IMR-90 (cell line): ENCODE data around the gene BFSP1. TPM values are rescaled to one million over a fixed set of nuclear protein-coding genes. Genes with fewer than 3 reads are reported as not detected.

Experiments used
- ATAC-seq: fragments of 200-7000 bp; cut with Tn5 transposase; 2 replicates; pipeline ENCODE4 v1.9.1; 2020; ENCODE audit warnings: low read depth, mild to moderate bottlenecking, moderate library complexity
- BruUV-seq: library from RNA; stranded (reverse); fragments of 400-500 nt; replicated peaks from 2 replicates; lab custom pipeline; 2021; lab: Mats Ljungman, UMichigan
- CTCF ChIA-PET: fragments of 300-600 bp; formaldehyde crosslinking; extraction: SDS; loops from one replicate; lab custom pipeline; 2021; ENCODE audit warnings: antibody characterized with exemption; lab: Yijun Ruan, JAX
- POLR2A ChIA-PET: fragments of 300-600 bp; sonication (Branson Sonifier 250); formaldehyde crosslinking; loops from one replicate; lab custom pipeline; 2022; ENCODE audit warnings: antibody characterized with exemption; ENCODE audit not compliant: unreplicated experiment; lab: Charles Lee
- DNase-seq: peaks from one replicate; pipeline ENCODE4 v3.0.0; 2013
- H2AFZ ChIP-seq: replicated peaks from 2 replicates; pipeline ENCODE3; 2013; ENCODE audit warnings: low read length, mild to moderate bottlenecking; ENCODE audit not compliant: poor library complexity
- H2AK5ac ChIP-seq: 2 replicates; pipeline ENCODE4 v1.6.1; 2013; ENCODE audit warnings: low read depth, low read length, inconsistent platforms
- H2AK9ac ChIP-seq: replicated peaks from 2 replicates; pipeline ENCODE3; 2013; ENCODE audit warnings: mild to moderate bottlenecking, low read depth, low read length, moderate library complexity; ENCODE audit not compliant: poor library complexity
- H2BK120ac ChIP-seq: 2 replicates; pipeline ENCODE4 v1.6.1; 2013; ENCODE audit warnings: low read depth, low read length, inconsistent platforms
- H2BK15ac ChIP-seq: 3 replicates; pipeline ENCODE4 v1.6.1; 2013; ENCODE audit warnings: low read depth, low read length, inconsistent platforms
- H2BK20ac ChIP-seq: 2 replicates; pipeline ENCODE4 v1.6.1; 2013; ENCODE audit warnings: low read depth, mild to moderate bottlenecking, inconsistent platforms, low read length, moderate library complexity
- H2BK5ac ChIP-seq: 2 replicates; pipeline ENCODE4 v1.6.1; 2013; ENCODE audit warnings: mild to moderate bottlenecking, low read depth, low read length, inconsistent platforms; ENCODE audit not compliant: poor library complexity, severe bottlenecking
- H3K14ac ChIP-seq: replicated peaks from 2 replicates; pipeline ENCODE4 v1.6.1; 2013; ENCODE audit warnings: low read depth, low read length, inconsistent platforms
- H3K18ac ChIP-seq: 2 replicates; pipeline ENCODE4 v1.6.1; 2013; ENCODE audit warnings: low read depth, low read length, control low read depth
- H3K23ac ChIP-seq: 2 replicates; pipeline ENCODE4 v1.6.1; 2013; ENCODE audit warnings: low read depth, low read length, inconsistent platforms
- H3K27ac ChIP-seq: 2 replicates; pipeline ENCODE4 v1.5.1; 2013; ENCODE audit warnings: mild to moderate bottlenecking, control low read depth, low read length; ENCODE audit not compliant: insufficient read depth
- H3K27me3 ChIP-seq: 2 replicates; pipeline ENCODE4 v1.6.1; 2013; ENCODE audit warnings: low read length; ENCODE audit not compliant: control insufficient read depth, insufficient read depth
- H3K36me3 ChIP-seq: 2 replicates; pipeline ENCODE4 v1.6.1; 2013; ENCODE audit warnings: low read length, mixed read lengths; ENCODE audit not compliant: control insufficient read depth, insufficient read depth
- H3K4ac ChIP-seq: 2 replicates; pipeline ENCODE4 v1.6.1; 2013; ENCODE audit warnings: low read depth, low read length, inconsistent platforms
- H3K4me1 ChIP-seq: 2 replicates; pipeline ENCODE4 v1.6.1; 2013; ENCODE audit warnings: low read length, mixed read lengths; ENCODE audit not compliant: control insufficient read depth, insufficient read depth
- H3K4me2 ChIP-seq: 2 replicates; pipeline ENCODE4 v1.6.1; 2013; ENCODE audit warnings: low read depth, mild to moderate bottlenecking, control low read depth, low read length, moderate library complexity
- H3K4me3 ChIP-seq: 2 replicates; pipeline ENCODE4 v1.5.1; 2013; ENCODE audit warnings: low read depth, mild to moderate bottlenecking, control low read depth, low read length, moderate library complexity; ENCODE audit not compliant: insufficient read depth
- H3K56ac ChIP-seq: 2 replicates; pipeline ENCODE4 v1.6.1; 2013; ENCODE audit warnings: low read length, inconsistent platforms; ENCODE audit not compliant: insufficient read depth; ENCODE audit errors: extremely low read depth
- H3K79me1 ChIP-seq, 2 experiments: 2 replicates each; pipeline ENCODE4 v1.6.1; 2013; ENCODE audit warnings: low read length in 2 of 2, inconsistent platforms in 1 of 2, low read depth in 1 of 2
- H3K9ac ChIP-seq: 2 replicates; pipeline ENCODE4 v1.6.1; 2013; ENCODE audit warnings: low read depth, low read length, control low read depth
- H3K9me1 ChIP-seq: 2 replicates; pipeline ENCODE4 v1.6.1; 2013; ENCODE audit warnings: low read length, inconsistent platforms; ENCODE audit not compliant: insufficient read depth
- H3K9me3 ChIP-seq: 2 replicates; pipeline ENCODE4 v1.6.1; 2013; ENCODE audit warnings: low read length; ENCODE audit not compliant: control insufficient read depth, insufficient read depth
- H4K20me1 ChIP-seq: 2 replicates; pipeline ENCODE4 v1.6.1; 2013; ENCODE audit warnings: low read length, inconsistent platforms; ENCODE audit not compliant: insufficient read depth
- H4K5ac ChIP-seq: 2 replicates; pipeline ENCODE4 v1.6.1; 2013; ENCODE audit warnings: mild to moderate bottlenecking, low read depth, low read length, control low read depth
- H4K8ac ChIP-seq, 2 experiments: 2 replicates each; pipeline ENCODE4 v1.6.1; 2013; ENCODE audit warnings: low read depth in 2 of 2, low read length in 2 of 2, control low read depth in 1 of 2, inconsistent platforms in 1 of 2
- H4K91ac ChIP-seq: 2 replicates; pipeline ENCODE4 v1.6.1; 2013; ENCODE audit warnings: low read depth, low read length, inconsistent platforms; ENCODE audit not compliant: insufficient read depth
- BHLHE40 ChIP-seq: fragments of 150-350 bp; IDR thresholded peaks from 2 replicates; pipeline ENCODE4 v1.6.1; 2016; ENCODE audit warnings: mild to moderate bottlenecking, low read depth, low read length
- CEBPB ChIP-seq: IDR thresholded peaks from 2 replicates; pipeline ENCODE4 v1.6.1; 2012; ENCODE audit warnings: low read depth, low read length, improper control_type of control experiment
- CHD1 ChIP-seq: IDR thresholded peaks from 2 replicates; pipeline ENCODE4 v1.6.1; 2012; ENCODE audit warnings: low read depth, low read length, improper control_type of control experiment
- CTCF ChIP-seq: conservative IDR thresholded peaks from 2 replicates; pipeline ENCODE4 v1.5.1; 2012; ENCODE audit warnings: mild to moderate bottlenecking, low read depth, low read length, improper control_type of control experiment
- ELK1 ChIP-seq: fragments of 150-350 bp; IDR thresholded peaks from 2 replicates; pipeline ENCODE4 v1.6.1; 2016; ENCODE audit warnings: low read depth, mild to moderate bottlenecking, low read length, moderate library complexity, borderline replicate concordance
- MAZ ChIP-seq: IDR thresholded peaks from 2 replicates; pipeline ENCODE4 v1.6.1; 2012; ENCODE audit warnings: low read depth, mild to moderate bottlenecking, low read length, improper control_type of control experiment, moderate library complexity, borderline replicate concordance
- MXI1 ChIP-seq: IDR thresholded peaks from 2 replicates; pipeline ENCODE4 v1.6.1; 2012; ENCODE audit warnings: low read depth, mild to moderate bottlenecking, low read length, moderate library complexity, borderline replicate concordance
- RAD21 ChIP-seq: IDR thresholded peaks from 2 replicates; pipeline ENCODE4 v1.6.1; 2012; ENCODE audit warnings: low read length, improper control_type of control experiment
- RCOR1 ChIP-seq: IDR thresholded peaks from 2 replicates; pipeline ENCODE4 v1.6.1; 2012; ENCODE audit warnings: mild to moderate bottlenecking, low read length, improper control_type of control experiment; ENCODE audit not compliant: insufficient replicate concordance
- WGBS, 2 experiments: methylation state at CpG; one replicate each; pipeline versions ENCODE4 v1.1.5 to v1.1.7; 2013; ENCODE audit warnings: missing lambda C conversion rate in 2 of 2; ENCODE audit not compliant: insufficient read length in 1 of 2; ENCODE audit errors: extremely low coverage in 2 of 2; 5-methylcytosine and 5-hydroxymethylcytosine counted together
- dilution Hi-C: fragments of 300-500 bp; cut with HindIII; formaldehyde crosslinking; loops from one replicate; pipeline ENCODE4 v1.14.3; 2018; ENCODE audit warnings: low sequenced_read_pairs; ENCODE audit not compliant: unreplicated experiment
- in situ Hi-C: fragments of 300-500 bp; cut with MboI; formaldehyde crosslinking; loops from 3 replicates; pipeline ENCODE4 v1.14.3; 2019; ENCODE audit warnings: low sequenced_read_pairs, inconsistent platforms, mixed read lengths
- intact Hi-C: fragments of 100-400 bp; cut with micrococcal nuclease; formaldehyde crosslinking; loops from 2 replicates; pipeline ENCODE4 v1.10.0; 2022
- polyA plus RNA-seq, 3 experiments: library from polyadenylated mRNA; depleted of rRNA; stranded (reverse); fragments of >200 nt; gene quantifications; 2 replicates each; pipeline ENCODE4 v1.2.3, GENCODE V29; 2012; ENCODE audit warnings: low replicate concordance in 1 of 3
- total RNA-seq: library from RNA; depleted of rRNA; stranded (reverse); fragments of >200 nt; gene quantifications from 2 replicates; pipeline ENCODE4 v1.2.3, GENCODE V29; 2012

The BFSP1 gene
- total and polyA plus RNA-seq, 2 of the 4 experiments (the other 2 are of a cell fraction): 1.1 to 2.0 TPM

GRCh38 chr20:17500826-17501225 lies 30.4 kb downstream of the BFSP1 start:
- Histone ChIP-seq H2BK20ac (no peak overlapping the region), H3K9ac (no peak overlapping the region), H4K5ac (no peak overlapping the region), H3K56ac (no peak overlapping the region), H3K14ac (no peak overlapping the region), H4K20me1 (no peaks in the 10 kb centered on the region), H2BK15ac (no peak overlapping the region), H2BK5ac (no peak overlapping the region), H2AK5ac (no peak overlapping the region), H3K9me3 (no peaks in the 10 kb centered on the region), H3K9me1 (0 out of 2 replicates have a peak, but pooled peaks cover 2% of the 10 kb centered on the region), H3K23ac (no peak overlapping the region), H2AFZ (no peak overlapping the region), H3K18ac (no peak overlapping the region), H3K27me3 (peaks cover 15% of the 10 kb centered on the region; the same call in 1 of the 2 replicates), H3K27ac (no peak overlapping the region), H2BK120ac (no peak overlapping the region), H4K91ac (no peak overlapping the region), H3K79me1 (no peaks in the 10 kb centered on the region), H3K4me1 (peaks cover 6% of the 10 kb centered on the region; the same call in 1 of the 2 replicates), H3K36me3 (no peaks in the 10 kb centered on the region), H3K4me2 (no peak overlapping the region), H2AK9ac (no peak overlapping the region), H3K4ac (no peak overlapping the region), H3K4me3 (no peak overlapping the region), H4K8ac (no peak overlapping the region)
- no TSS peak for BruUV-seq
- 80% methylated on average over 1 of the region's 7 CpGs; no CpG with 5 or more reads in 1 of the 2 experiments for WGBS, 2 experiments
- ATAC-seq (no peak), DNase-seq (no peak)
- dilution Hi-C loops (no loop called here), in situ Hi-C loops (loop anchor here (10.0 kb wide), 1 partner anchor 774 kb away; no protein-coding TSS in a partner anchor), intact Hi-C loops (loop anchor here (10.0 kb wide), 1 partner anchor 114 kb away; no protein-coding TSS in a partner anchor)
- TF ChIP-seq CEBPB: no peak
- TF ChIP-seq CTCF: no peak
- TF ChIP-seq RAD21: no peak
- TF ChIP-seq RCOR1: no peak
- TF ChIP-seq MXI1: no peak
- no peak for TF ChIP-seq ELK1
- no peak for TF ChIP-seq BHLHE40
- TF ChIP-seq MAZ: no peak
- TF ChIP-seq CHD1: no peak
- ChIA-PET CTCF (no interaction called here), POLR2A (no interaction called here)
